ENCODE measurements around the gene AKAP6.

Gene AKAP6

DNA sequence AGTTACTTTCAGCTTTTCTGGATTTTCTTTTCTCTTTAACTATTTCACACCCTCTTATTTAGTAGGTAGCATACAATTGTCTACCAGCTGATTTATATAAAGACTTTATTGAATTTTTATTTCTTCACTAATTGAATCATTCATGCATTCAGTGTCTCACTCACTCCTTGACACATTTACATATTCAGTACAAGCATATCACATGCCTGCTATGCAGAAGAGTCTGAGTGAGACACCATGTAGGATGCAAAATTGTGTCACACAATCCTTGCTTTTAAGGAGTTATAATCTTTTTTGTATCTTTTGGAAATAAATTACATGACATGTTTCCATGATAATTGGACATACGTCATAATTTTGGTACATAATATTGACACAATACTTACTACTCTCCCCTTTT lies 83.0 kb downstream of the AKAP6 start:
- H3K9me3 ChIP-seq (ENCODE audit: low read length): no peaks in the 10 kb centered on the region
- no peak overlapping the region for H3K27ac ChIP-seq (ENCODE audit: low read depth, low read length, poor library complexity, severe bottlenecking)
- H2AFZ ChIP-seq (ENCODE audit: low read length): no peak overlapping the region
- TF ChIP-seq EZH2 (IDR thresholded peaks at IDR 0.05; ENCODE audit: borderline replicate concordance, low read length): no peak
- TF ChIP-seq, protein P1, sequence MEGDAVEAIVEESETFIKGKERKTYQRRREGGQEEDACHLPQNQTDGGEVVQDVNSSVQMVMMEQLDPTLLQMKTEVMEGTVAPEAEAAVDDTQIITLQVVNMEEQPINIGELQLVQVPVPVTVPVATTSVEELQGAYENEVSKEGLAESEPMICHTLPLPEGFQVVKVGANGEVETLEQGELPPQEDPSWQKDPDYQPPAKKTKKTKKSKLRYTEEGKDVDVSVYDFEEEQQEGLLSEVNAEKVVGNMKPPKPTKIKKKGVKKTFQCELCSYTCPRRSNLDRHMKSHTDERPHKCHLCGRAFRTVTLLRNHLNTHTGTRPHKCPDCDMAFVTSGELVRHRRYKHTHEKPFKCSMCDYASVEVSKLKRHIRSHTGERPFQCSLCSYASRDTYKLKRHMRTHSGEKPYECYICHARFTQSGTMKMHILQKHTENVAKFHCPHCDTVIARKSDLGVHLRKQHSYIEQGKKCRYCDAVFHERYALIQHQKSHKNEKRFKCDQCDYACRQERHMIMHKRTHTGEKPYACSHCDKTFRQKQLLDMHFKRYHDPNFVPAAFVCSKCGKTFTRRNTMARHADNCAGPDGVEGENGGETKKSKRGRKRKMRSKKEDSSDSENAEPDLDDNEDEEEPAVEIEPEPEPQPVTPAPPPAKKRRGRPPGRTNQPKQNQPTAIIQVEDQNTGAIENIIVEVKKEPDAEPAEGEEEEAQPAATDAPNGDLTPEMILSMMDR (IDR thresholded peaks at IDR 0.05; ENCODE audit: low read length): no peak
- H3K79me2 ChIP-seq (ENCODE audit: insufficient read depth, low read length): no peaks in the 10 kb centered on the region
- H3F3A ChIP-seq (ENCODE audit: insufficient read depth, low read length): no peaks in the 10 kb centered on the region
- H3K4me2 ChIP-seq (ENCODE audit: low read length): no peak overlapping the region
- H3K36me3 ChIP-seq (ENCODE audit: insufficient read depth, low read length): no peaks in the 10 kb centered on the region
- no peak overlapping the region for H3K9ac ChIP-seq (ENCODE audit: low read length)
- H3K9me2 ChIP-seq (ENCODE audit: low read depth, low read length): no peaks in the 10 kb centered on the region
- no peaks in the 10 kb centered on the region for H3K27me3 ChIP-seq (ENCODE audit: insufficient read depth, low read length)
- H3K4me1 ChIP-seq (ENCODE audit: insufficient read depth, low read length, severe bottlenecking): no peaks in the 10 kb centered on the region
- H4K20me1 ChIP-seq (ENCODE audit: insufficient read depth, low read length): no peaks in the 10 kb centered on the region
- no peak overlapping the region for H3K4me3 ChIP-seq (ENCODE audit: low read depth, low read length, poor library complexity, severe bottlenecking)

DNA sequence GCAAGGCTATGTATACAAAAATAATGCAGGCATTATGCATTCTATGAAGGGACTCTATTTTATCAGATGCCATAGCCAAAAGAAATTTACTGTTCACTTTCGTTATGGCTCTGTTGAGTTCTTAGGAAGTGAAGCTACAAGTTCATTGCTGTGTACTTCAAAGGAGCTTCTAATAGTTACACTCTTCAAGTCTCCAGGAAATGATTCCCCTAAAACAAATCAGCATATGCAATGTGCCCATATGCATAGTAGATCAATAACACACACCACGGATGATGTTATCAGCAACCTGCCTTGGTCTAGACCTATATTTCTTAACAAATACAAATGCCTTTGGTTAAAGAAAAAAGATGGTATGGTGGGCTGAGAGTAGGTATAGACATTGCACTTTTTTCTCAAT lies 83.4 kb downstream of the AKAP6 start:
- Histone ChIP-seq H3K27ac (ENCODE audit: low read depth, low read length, poor library complexity, severe bottlenecking) (no peak overlapping the region), H3K79me2 (ENCODE audit: insufficient read depth, low read length) (no peaks in the 10 kb centered on the region), H4K20me1 (ENCODE audit: insufficient read depth, low read length) (no peaks in the 10 kb centered on the region), H2AFZ (ENCODE audit: low read length) (no peak overlapping the region), H3F3A (ENCODE audit: insufficient read depth, low read length) (no peaks in the 10 kb centered on the region), H3K9ac (ENCODE audit: low read length) (no peak overlapping the region), H3K9me2 (ENCODE audit: low read depth, low read length) (no peaks in the 10 kb centered on the region), H3K9me3 (ENCODE audit: low read length) (no peaks in the 10 kb centered on the region), H3K4me2 (ENCODE audit: low read length) (no peak overlapping the region), H3K27me3 (ENCODE audit: insufficient read depth, low read length) (no peaks in the 10 kb centered on the region), H3K36me3 (ENCODE audit: insufficient read depth, low read length) (no peaks in the 10 kb centered on the region), H3K4me1 (ENCODE audit: insufficient read depth, low read length, severe bottlenecking) (no peaks in the 10 kb centered on the region), H3K4me3 (ENCODE audit: low read depth, low read length, poor library complexity, severe bottlenecking) (no peak overlapping the region)
- TF ChIP-seq, protein P1 (IDR thresholded peaks at IDR 0.05; ENCODE audit: low read length): no peak
- TF ChIP-seq EZH2 (IDR thresholded peaks at IDR 0.05; ENCODE audit: borderline replicate concordance, low read length): no peak

DNA sequence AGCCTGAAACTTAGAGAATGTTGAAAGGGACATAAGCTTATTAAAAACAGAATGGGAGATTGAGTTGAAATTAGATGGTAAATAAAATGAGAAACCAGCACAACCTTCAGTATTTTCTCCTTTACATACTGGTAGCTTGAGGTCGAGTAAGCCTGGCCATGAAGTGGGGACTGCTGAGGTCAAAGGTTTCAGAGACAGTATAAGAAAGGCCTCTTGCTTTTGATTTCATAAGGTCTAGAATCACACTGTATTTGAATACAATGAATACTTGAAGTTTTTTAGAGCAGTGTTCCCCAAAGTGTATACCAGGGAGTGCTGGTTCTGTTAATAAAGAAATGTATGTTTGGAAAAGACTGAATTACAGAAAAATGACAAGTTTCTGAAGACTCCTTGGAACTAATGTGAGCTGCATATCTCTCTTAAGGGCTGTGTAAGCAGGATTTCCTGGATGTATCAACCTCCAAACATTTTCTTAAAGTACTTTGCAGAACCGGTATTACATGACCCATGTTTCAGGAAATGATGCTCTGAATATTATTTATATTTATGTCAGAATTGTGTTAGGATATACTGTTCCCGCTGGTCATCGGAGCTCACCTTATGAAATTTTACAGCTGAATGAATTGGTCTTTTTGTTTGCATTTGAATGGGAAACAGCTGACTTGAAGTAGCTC lies 85.0 kb downstream of the AKAP6 start:
- no peaks in the 10 kb centered on the region for H3K9me3 ChIP-seq (ENCODE audit: low read length)
- H3K9me2 ChIP-seq (ENCODE audit: low read depth, low read length): no peaks in the 10 kb centered on the region
- H2AFZ ChIP-seq (ENCODE audit: low read length): no peak overlapping the region
- H4K20me1 ChIP-seq (ENCODE audit: insufficient read depth, low read length): no peaks in the 10 kb centered on the region
- no peak overlapping the region for H3K4me2 ChIP-seq (ENCODE audit: low read length)
- H3K9ac ChIP-seq (ENCODE audit: low read length): no peak overlapping the region
- no peak overlapping the region for H3K27ac ChIP-seq (ENCODE audit: low read depth, low read length, poor library complexity, severe bottlenecking)
- no peaks in the 10 kb centered on the region for H3K4me1 ChIP-seq (ENCODE audit: insufficient read depth, low read length, severe bottlenecking)
- no peaks in the 10 kb centered on the region for H3K79me2 ChIP-seq (ENCODE audit: insufficient read depth, low read length)
- H3K36me3 ChIP-seq (ENCODE audit: insufficient read depth, low read length): no peaks in the 10 kb centered on the region
- H3K4me3 ChIP-seq (ENCODE audit: low read depth, low read length, poor library complexity, severe bottlenecking): no peak overlapping the region
- no peak for TF ChIP-seq EZH2 (IDR thresholded peaks at IDR 0.05; ENCODE audit: borderline replicate concordance, low read length)
- TF ChIP-seq, protein P1 (IDR thresholded peaks at IDR 0.05; ENCODE audit: low read length): no peak
- no peaks in the 10 kb centered on the region for H3K27me3 ChIP-seq (ENCODE audit: insufficient read depth, low read length)
- no peaks in the 10 kb centered on the region for H3F3A ChIP-seq (ENCODE audit: insufficient read depth, low read length)
